NCI-H2227 (cell line): ENCODE results near the gene ID2.

Experiments used
- DNase-seq: peaks from one replicate; lab custom pipeline; 2025; ENCODE audit not compliant: unreplicated experiment; lab: John Stamatoyannopoulos, UW

The ID2 gene

DNA sequence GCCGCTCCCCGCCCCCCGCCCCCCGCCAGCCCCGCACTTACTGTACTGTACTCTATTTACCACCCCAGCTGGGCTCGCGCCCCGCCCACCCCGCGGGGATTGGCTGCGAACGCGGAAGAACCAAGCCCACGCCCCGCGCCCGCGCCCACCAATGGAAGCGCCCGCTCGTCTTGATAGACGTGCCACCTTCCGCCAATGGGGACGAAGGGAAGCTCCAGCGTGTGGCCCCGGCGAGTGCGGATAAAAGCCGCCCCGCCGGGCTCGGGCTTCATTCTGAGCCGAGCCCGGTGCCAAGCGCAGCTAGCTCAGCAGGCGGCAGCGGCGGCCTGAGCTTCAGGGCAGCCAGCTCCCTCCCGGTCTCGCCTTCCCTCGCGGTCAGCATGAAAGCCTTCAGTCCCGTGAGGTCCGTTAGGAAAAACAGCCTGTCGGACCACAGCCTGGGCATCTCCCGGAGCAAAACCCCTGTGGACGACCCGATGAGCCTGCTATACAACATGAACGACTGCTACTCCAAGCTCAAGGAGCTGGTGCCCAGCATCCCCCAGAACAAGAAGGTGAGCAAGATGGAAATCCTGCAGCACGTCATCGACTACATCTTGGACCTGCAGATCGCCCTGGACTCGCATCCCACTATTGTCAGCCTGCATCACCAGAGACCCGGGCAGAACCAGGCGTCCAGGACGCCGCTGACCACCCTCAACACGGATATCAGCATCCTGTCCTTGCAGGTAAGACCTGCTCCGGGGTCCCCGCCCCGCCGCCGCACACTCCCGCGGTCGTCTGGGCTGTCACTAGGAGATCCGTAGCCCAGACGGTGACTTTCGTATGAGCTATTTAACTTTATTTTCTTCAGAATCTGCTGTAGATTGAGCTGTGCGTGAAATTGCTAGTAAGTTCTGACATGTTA lies at the start of gene ID2:
TSS of gene ID2 (plus strand) at position 271 of the 907 bp plus-strand sequence. CDS start at position 381, 110 bp downstream.
- DNase-seq, result peak; percentile 100

DNA sequence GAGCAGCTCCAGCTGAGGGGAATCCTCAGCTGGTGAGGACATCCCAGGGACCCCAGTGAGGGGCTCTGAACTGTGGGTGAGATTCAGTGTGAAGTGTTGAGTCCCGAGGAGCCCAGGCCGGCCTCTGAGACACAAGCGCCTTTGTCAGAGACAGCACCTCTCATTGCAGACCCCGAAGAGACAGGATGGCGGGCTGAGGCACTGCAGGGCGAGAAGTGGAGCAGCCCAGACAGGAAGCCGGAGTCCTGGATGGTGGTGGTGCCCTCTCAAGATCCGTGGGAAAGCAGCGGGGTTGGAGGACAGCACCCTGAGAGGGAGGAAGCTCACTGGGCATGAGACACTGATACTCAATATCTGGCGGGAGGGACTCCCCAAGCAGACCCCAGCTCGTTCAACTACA lies 49.1 kb upstream of the ID2 start:
- DNase-seq, result no peak

DNA sequence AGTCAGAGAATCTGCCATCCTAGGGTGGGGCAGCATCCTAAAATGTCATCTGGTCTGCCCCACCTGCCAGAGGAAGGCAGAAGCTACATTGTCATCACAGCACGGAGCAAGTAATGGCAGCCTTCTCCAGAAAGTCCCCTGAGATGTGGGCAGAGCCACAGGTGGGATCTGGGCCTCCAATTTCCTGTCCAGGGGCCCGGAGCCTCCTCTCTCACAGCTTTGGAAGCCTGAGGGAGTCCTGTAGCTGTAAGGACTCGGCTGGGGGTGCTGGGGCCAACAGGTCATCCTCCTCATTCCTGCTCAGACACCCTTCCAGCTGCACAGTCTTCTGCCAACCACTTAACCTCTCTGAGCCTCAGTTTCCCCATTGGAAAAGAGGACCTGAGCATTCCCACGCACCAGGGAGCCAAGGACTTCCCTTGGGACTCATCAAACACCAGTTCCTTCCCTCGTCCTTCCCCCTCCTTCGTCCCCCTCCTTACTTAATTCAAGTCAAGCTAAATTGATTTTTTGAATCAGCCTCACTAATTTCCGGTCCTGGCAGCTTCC lies 48.6 kb upstream of the ID2 start:
- DNase-seq, result no peak

GRCh38 chr2:8633735-8634313 lies 48.0 kb upstream of the ID2 start:
- DNase-seq, result no peak

DNA sequence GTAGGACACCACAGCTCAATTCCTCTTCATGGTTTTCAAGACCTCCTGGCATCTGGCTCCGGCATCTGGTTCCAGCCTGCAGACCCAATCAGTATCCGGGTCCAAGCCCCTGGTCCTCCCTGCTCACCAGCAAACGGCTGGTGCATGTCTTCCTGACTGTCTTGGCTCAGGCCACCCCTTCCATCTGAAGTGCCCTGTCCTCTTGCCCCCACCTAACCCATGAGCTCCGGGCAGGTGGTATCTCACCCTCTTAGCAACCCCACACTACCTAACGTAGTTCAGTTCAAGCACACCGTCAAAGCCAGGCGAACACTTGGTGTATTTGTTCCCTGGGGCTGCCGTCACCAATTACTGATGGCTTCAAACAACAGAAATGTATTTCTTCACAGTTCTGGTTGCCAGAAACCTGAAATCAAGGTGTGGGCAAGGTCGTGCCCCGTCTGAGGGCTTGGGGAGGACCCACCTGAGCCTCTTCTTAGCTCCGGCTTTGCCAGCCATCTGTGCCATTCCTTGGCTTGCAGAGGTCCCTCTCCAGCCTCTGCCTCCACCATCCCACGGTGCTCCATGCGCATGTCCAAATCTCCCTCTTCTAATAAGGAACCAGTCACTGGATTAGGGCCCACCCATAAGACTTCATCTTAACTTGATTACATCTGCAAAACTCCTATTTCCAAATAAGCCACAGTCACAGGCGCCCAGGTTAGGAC lies 47.2 kb upstream of the ID2 start:
- DNase-seq, result no peak

DNA sequence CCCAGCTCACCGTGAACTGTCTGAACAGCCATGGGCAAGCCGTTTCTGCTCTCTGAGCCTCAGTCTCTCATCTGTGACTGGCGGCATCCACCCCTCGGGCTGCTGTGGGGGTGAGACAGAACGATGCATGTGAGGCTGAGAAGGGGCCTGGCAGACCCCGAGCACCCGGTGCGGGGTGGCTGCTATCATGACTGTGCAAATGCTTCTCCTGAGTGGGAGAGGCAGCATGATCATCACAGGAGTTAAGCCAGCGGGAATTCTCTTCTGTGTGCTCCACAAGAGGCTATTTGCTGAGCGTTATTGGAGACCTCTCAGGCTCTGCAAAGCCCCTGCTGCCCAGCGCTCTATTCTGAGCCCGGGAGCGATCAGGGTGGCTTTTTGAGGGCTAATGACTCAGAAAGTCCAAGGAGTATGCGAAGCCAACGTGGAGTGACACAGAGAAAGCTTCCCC lies 45.8 kb upstream of the ID2 start:
- peak; percentile 15 for DNase-seq

DNA sequence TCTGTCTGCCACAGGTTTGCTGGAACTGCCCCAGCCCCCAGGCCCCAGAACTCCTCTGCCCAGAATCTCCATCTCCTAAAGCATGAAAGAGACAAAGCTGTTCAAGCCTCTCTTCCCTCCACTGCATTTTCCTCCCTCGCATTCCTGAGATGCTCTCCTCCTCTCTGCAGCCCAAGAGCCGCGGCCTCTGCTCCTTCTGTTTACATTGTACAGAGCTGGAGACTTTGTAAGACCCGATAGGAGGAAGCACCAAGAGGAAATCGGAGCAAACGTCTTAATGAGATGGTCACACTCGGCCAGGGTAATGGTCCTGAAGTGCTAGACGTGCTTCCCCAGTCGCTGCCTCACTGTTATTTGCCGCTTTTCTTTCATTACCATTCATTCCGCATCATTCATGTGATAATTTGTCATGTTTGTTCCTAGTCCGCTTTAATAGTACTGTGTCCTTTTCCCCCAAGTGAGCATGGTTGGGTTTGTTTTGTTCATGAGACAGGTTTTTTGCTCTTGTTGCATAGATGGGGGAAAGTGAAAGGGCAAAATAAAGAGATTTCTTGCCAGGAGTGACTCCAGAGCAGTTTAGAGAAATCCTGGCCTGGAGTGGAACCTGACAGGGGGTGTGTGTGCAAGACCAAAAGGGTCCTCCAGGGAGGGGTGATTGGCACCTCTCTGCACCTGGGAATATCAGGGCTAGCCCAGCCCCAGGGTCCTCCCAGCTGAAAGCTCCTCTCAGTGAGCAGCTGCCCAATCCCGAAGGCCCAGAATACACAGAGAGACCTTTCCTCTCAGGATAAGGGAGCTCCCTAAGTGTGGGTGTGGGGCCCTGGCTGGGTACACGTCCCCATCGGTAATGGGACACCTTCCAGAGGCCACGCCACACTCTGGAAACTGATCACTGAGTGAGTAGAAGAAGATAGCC lies 44.9 kb upstream of the ID2 start:
- DNase-seq, result peak; percentile 26

DNA sequence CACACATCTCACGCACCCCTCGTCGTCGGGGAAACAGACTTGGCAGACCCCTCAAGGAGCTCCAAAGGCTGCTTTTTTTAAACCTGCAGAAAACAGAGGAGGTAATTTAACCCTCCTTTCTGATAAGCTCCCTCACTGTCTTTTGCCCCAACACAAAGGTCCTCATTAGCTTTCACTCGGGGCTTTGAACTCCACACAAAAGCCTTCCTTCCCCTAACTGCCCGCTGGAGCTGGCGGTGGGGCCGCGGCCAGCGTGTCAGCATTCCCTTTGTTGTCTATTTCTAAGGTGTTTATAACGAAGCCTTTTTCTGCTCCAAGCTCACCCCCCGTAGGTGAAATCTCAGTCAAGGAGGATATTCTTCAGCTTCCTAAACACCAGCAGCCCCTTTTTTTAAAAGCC lies 43.5 kb upstream of the ID2 start:
- no peak for DNase-seq

- DNase-seq, result no peak
Measured at GRCh38 chr2:8639122-8639635, 42.7 kb upstream of the ID2 start.

GRCh38 chr2:8640498-8640897 lies 41.4 kb upstream of the ID2 start:
- DNase-seq, result no peak

DNA sequence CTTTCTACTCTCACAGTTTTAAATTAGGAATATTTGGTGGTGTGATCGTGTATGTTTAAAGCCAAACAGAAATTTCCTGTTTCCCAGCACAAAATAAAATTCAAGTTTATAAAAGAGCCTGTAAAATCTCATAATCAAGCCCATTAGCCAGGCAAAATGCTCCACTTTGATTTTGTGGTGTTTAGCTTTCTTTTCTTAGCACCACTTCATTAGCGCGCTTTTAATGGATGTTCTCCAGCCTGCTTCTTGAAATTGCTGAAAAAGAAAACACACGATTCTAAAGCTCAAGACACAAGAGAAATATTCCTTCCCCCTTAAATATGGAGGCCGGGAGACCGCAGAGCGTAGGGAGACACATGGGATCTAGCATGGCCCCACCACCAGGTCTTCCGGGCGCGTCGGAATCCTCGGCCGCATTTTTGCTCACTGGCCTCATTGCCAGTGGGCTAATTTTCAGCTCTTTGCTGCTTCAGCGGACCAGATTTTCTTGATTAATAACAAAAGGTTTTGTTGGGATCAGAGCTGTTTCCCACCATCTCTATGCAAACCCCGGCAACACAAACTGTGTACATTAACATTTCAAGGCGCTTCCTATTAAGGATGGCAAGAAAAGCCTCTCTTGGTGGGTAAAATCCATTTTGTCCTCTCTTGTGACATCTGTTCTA lies 40.4 kb upstream of the ID2 start:
- no peak for DNase-seq

- DNase-seq, result peak; percentile 18
Measured at GRCh38 chr2:8642366-8643068, 39.3 kb upstream of the ID2 start.

DNA sequence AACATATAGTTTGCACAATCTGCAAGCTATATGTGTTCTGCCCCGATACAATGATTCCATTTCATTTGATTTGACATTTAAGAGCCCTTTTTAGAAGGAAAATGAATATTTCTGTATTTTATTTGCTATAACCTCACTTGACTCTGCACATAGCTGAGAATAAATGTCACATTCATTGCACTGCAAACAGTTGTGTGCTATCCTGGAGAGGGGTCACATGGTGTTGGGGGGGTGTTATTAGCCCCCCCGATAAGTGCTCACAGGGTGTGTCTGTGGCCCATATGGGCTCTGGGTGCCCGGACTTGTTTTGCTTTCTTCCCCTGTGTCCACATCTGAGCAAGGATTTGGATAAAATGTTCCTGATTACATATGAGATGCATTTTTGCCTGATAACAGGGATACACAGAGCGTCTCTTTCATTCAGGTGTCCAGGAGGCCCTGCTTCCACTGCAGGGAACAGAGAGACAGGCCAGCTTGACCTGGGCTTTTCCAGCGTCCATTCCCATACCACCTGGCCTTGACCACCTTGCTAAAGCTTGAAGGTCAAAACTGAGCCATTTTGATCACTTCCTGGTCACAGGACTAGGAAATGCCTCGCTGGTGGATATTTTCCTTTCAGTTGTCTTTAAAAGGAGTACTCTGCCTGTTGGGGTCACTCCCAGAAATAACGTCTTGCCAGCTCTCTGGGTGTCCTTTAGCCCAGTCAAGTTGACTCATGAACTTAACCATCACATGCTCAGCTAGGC lies 38.4 kb upstream of the ID2 start:
- DNase-seq, result no peak

DNA sequence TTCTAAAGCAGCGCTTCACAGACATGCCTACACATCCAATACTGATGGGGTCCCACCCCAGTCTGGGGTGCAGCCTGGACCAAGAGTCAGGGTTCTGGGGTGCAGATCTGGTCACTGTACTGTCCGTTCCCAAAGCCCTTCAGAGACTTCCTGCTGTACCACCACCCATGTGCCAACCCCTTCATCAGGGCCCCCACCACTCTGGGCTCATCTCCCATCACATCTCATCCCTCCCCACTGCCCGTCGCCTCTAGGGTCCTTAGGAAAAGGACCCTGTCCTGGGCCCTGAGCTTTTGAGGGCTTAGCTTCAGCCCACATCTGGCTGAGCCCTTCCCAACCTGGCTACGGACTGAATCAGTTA lies 37.9 kb upstream of the ID2 start:
- no peak for DNase-seq

GRCh38 chr2:8644605-8645175 lies 37.2 kb upstream of the ID2 start:
- DNase-seq, result no peak

DNA sequence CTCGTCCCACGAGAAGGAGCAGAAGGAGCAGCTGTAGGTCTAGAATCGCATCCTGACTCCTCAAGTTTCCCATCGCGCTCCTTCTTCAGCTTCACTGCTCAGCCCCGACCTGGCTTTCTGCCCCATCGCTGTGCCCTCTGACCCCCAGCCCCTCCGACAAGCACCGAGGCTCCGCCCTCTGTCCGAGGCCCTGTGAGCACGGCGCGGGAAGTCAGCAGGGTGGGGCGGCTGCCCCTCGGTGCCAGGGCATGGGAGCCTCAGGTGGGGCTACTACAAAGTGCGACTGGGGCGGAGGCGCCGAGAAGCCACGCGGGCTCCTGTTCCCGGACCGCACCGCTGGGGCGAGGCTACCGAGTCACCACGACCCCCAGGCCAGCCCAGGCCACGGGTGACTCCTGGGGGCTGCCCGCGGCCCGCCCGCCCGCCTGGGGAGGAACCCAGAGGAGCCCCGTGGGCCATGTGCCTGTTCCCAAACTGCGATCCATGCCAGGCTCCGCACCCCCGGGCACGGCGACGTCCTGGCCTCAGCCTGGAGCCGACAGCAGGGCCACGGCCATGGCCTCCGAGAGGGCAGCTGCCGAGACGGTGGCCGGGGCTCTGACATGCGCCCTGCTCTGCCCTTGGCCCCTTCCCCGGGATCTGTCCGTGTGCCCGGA lies 36.6 kb upstream of the ID2 start:
- no peak for DNase-seq

GRCh38 chr2:8646731-8647461 lies 35.0 kb upstream of the ID2 start:
- no peak for DNase-seq
